Fibroblast of gingiva (primary cell): ENCODE measurements around the gene IQSEC1.
A peak's percentile ranks its signal among the peaks of the same experiment; 100 is the strongest.
"Not testable (repeated sequence)": the region's sequence is repeated elsewhere in the genome, so short reads cannot be mapped to it uniquely, and the experiment has no call there.

Experiments used
- DNase-seq: peaks from one replicate; pipeline ENCODE4 v3.0.0-alpha.2; 2011; ENCODE audit warnings: low read depth

Gene IQSEC1

DNA sequence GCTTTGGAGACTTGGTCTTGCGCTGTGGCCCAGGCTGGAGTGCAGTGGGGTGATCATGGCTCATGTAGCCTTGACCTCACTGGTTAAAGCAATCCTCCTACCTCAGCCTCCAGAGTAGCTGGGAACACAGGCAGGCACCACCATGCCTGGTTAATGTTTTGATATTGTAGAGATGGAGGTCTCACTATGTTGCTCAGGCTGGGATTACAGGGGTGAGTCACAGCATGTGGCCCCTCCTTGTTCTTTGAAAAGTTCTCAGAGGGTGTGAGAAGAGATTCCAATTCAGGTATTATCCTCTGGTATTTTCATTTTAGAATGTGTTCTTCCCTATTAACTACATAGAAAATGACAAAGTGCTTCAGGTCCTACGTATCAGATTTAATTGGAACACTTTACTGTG lies 180.0 kb downstream of the IQSEC1 start:
- no peak for DNase-seq

- no peak for DNase-seq
These were observed 180.4 kb downstream of the IQSEC1 start for GRCh38 chr3:12892840-12893189.

GRCh38 chr3:12891985-12892839 lies 181.0 kb downstream of the IQSEC1 start:
- peak; percentile 36 for DNase-seq

GRCh38 chr3:12891391-12891984 lies 181.7 kb downstream of the IQSEC1 start:
- no peak for DNase-seq

GRCh38 chr3:12890610-12891390 lies 182.4 kb downstream of the IQSEC1 start:
- no peak for DNase-seq

DNA sequence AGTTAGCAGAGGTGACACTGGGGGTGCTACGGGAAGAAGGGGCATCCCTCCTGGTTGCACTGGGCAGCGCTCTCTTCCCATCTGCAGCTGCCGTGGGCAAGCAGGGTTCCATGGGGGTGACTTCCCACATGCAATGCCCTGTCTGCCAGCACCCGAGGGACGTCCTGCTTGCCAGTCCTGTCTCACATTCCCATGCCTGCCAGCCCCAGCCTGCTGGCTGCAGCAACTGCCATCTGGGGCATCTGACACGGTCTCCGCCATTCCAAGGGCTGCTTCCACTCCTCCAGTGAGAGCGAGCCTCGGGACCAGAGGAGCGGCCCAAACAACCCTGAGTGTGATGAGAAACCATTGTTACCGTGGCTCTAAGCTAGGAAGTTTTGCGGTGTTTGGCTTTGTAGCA lies 186.5 kb downstream of the IQSEC1 start:
- no peak for DNase-seq

DNA sequence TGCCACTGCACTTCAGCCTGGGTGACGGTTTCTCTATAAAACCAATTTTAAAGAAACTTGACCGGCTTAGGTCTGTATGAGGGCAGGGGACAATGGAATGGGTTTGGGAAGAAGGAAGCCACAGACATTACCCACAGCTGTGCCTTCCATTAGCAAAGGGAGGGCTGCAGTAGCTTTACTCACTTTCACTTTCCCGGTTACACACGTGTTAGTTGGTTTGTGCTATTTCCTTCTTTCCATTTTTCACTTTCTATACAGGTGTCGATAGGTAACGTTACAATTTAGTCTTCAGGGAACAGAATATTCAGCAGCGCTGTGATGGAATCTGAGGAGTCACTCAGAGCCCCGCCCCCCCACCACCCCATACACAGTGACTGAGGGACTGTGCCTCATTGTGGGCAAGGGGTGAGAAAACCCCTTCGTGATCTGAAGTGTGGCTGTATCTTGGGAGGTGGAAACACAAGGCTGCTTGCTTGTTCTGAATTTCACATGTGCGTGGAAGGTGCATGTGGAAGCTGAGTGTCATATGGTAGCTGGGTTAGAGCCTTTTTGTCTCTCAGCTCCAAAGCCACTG lies 187.0 kb downstream of the IQSEC1 start:
- DNase-seq, result no peak

- DNase-seq, result no peak
These were observed 187.7 kb downstream of the IQSEC1 start for GRCh38 chr3:12885583-12885930.

DNA sequence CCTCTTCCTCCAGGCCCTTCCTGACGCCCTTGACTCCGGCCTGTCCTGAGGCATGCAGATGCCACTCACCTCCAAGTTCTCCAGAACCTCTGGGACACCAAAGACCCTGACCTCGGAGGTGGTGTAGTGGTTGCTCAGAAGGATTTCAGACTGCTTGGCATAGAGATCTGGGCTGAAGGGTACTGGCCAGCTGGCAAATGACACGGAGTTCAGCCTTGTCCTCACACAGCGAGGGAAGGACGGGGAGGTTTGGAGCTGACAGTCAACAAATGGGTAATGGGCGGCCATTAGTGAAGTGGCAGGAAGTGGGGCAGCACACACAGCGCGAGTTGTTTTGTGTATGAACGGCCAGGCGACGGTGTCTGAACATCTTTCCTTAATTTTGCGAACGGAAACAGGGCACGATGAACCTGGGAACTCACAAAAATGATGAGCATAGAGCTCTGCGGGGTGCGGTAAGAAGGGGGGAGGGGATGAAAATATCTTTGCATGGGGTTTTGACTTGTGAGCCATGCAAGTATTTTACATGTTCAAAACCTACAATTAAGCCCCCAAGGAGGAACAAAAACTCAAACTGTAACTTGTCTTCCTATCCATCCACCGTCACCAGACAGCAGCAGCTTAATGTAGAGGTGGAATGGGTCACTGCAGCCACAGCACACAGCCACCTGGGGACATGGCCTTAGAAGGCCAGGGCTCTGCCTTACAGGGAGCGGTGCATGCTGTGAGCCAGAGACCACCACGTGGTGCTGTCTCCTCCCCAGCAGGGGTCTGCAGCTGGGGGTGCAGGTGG lies 188.2 kb downstream of the IQSEC1 start:
- DNase-seq, result no peak

GRCh38 chr3:12884186-12884680 lies 189.0 kb downstream of the IQSEC1 start:
- DNase-seq, result peak; percentile 26

GRCh38 chr3:12882336-12883310 lies 190.6 kb downstream of the IQSEC1 start:
- no peak for DNase-seq

GRCh38 chr3:12881858-12882257 lies 191.4 kb downstream of the IQSEC1 start:
- not testable (repeated sequence) for DNase-seq

- no peak for DNase-seq
These were observed 193.9 kb downstream of the IQSEC1 start for GRCh38 chr3:12879191-12879815.

DNA sequence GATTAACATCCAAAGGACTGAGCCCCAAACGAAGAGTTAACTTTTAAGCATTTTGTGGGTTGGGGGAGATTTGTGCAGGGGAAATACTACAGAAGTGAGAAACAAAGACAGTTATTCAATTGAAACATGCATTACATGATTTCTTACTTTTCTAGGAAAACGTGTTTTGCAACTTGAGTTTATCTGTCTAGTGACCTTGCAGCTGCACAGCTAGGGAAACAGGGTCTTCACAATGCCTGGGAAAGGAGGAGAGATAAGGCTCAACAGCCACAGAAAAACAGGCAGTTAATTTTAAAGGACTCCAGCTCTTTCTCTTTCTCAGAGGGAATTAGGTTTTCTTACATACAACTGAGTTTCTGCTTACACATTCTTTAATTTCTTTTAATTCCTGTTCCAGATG lies 194.5 kb downstream of the IQSEC1 start:
- not testable (repeated sequence) for DNase-seq

GRCh38 chr3:12878141-12878574 lies 195.1 kb downstream of the IQSEC1 start:
- no peak for DNase-seq

DNA sequence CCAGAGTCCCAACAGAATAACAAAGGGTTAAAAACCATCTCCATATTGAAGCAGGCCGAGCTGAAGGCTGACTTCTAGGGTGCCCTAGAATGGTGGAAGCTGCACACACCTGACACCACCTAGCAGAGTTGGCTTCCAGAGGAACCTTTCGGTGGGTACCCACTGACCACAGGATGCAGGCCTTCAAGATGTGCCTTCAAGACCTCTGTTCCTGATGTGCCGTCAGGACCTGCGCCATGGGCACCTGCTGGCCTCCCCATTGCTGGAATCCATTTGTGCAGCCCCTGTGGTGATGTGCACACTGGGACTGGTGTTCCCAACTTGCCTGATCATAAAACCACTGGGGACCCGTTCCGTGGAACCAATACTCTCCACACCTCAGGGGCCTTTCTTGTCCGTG lies 196.2 kb downstream of the IQSEC1 start:
- no peak for DNase-seq

DNA sequence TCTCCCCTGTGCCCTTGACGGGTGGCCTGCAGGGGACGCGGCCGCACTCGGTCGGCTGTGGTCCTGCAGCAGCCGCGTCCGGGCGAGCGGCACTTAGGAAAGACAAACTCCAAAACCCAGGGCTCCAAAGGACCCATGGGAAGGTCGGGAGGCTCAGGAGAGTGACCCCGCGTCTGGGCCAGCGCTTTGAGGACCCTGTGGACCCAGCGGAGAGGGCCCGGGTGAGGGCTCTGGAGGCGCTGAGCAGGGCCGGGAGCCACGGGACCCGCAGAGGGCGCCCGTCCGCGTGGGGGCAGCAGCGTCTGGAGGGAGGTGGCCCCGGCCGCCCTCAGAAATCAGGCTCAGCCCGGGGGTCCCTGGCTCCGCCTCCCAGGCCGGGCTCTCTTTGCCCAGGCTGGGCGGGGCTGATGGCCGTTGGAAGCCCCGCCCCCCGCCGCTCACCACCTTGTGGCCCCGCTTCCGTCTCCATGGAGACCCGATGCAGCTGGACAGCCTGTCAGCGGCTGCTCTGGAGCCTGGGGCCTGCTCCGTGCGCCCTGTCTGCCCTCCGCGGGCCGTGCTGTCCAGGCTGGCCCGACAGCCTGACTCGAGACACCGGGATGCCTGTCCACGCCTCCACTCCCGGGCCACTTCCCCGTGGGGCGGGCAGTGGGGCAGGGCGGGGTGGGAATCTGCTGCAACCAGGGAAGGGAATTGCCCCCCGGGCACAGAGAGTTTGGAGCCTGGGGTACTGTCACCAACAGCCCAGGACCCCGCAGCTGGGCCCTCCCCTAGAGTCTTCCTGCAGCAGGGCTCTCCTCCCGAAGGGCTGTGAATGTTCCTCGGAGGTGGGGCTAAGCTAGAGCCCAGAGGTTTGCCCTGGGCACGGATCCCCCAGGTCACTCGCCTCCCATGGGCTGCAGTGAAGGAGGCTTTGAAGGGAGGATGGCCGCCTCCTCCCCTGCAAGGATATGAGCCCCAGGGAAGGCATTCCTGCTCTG lies 197.1 kb downstream of the IQSEC1 start:
- peak; percentile 17 for DNase-seq

DNA sequence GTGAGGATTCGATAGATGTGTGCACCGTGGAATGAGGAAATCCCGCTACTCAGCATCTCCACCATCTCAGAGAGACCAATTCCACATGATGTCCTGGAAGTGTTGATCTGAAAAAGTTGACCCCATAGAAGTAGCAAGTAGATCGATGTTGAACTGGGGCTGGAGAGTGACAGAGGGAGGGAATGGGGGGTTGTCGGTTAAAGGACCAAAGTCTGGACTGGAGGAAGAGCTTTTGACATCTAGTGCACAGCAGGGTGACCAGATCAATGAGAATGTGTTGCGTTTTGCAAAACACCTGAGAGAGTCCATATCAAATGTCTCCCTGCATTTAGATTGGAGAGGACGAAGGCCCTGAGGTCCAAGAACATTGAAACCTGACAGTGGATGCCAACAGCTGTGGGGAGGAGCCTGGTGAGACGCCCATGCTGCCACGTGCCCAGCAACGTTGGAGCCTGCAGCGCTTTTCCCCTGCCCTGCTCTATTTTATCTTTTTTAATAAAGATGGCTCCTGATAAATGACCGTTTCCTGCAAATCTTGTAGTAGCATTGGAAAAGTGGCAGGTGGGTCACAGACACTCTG lies 201.7 kb downstream of the IQSEC1 start:
- DNase-seq, result no peak
